ENCODE results near the gene SLC38A9. TPM values are rescaled to one million over a fixed set of nuclear protein-coding genes. Genes with fewer than 3 reads are reported as not detected.

The SLC38A9 gene
- total and polyA plus RNA-seq, 2 of the 8 experiments (the other 6 are each of a cell fraction or from before 2014, with no cell fraction given), result 29.2 to 43.7 TPM

DNA sequence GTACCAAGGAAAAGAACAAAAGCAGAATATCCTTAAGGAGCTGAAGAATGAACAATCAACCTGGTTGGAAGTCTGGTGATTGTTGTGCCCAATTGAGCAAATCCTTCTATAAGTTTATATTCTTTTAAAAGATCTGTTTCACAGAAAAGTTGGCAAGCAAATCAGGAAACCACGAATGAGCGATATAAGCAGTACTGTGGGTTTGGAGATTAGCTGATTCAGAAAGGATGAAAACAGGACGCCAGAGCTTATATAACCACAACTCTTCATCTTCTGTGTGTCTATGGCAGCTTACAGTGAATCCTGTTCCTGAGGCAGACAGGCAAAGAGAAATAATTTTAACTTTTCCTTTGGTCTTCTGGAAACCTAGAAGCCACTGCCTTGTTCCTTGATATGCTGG, 61.7 kb downstream of the SLC38A9 start (continued):
- TF ChIP-seq PHF8 (conservative IDR thresholded peaks at IDR 0.05; ENCODE audit: low read depth, low read length), result no peak
- TF ChIP-seq EZH2 (IDR thresholded peaks at IDR 0.05; ENCODE audit: low read depth, low read length, severe bottlenecking), result no peak
- no peak for TF ChIP-seq ASH2L (IDR thresholded peaks at IDR 0.05; ENCODE audit: low read length)
- TF ChIP-seq POU5F1 (IDR thresholded peaks at IDR 0.05; ENCODE audit: low read depth, low read length), result no peak
- no peak for TF ChIP-seq POLR2AphosphoS5 (IDR thresholded peaks at IDR 0.05; ENCODE audit: low read depth, low read length)
- TF ChIP-seq NANOG (IDR thresholded peaks at IDR 0.05; ENCODE audit: insufficient read depth, low read depth, low read length, poor library complexity, severe bottlenecking), result no peak

All from H1 (cell line).